DOHH2 (cell line): Measurements from ENCODE around the gene OGFOD2.

Experiments
- H3F3A ChIP-seq: fragments of 200-600 bp; sonication (generic), shearing (Covaris generic); 2 replicates; pipeline ENCODE4 v1.6.0; 2016; ENCODE audit warnings: antibody characterized with exemption, mild to moderate bottlenecking; ENCODE audit not compliant: control insufficient read depth, insufficient read depth
- H3K27ac ChIP-seq: fragments of 200-600 bp; sonication (generic); 2 replicates; pipeline ENCODE4 v1.5.1; 2014; ENCODE audit warnings: low read depth, mild to moderate bottlenecking, low read length, moderate library complexity
- H3K27me3 ChIP-seq: fragments of 200-600 bp; sonication (generic); 2 replicates; pipeline ENCODE4 v1.6.1; 2014; ENCODE audit warnings: mild to moderate bottlenecking, low read length, mixed read lengths; ENCODE audit not compliant: control insufficient read depth
- H3K36me3 ChIP-seq: fragments of 200-600 bp; sonication (generic); 2 replicates; pipeline ENCODE4 v1.6.1; 2014; ENCODE audit warnings: mild to moderate bottlenecking, low read length, moderate library complexity, mixed read lengths; ENCODE audit not compliant: control insufficient read depth
- H3K4me1 ChIP-seq: fragments of 200-600 bp; sonication (generic); 2 replicates; pipeline ENCODE4 v1.6.1; 2014; ENCODE audit warnings: mild to moderate bottlenecking, low read length, mixed read lengths; ENCODE audit not compliant: control insufficient read depth
- H3K4me2 ChIP-seq: fragments of 200-600 bp; sonication (generic); 2 replicates; pipeline ENCODE4 v1.6.0; 2014; ENCODE audit warnings: mild to moderate bottlenecking, low read length, moderate library complexity
- H3K4me3 ChIP-seq: fragments of 200-600 bp; sonication (generic); 2 replicates; pipeline ENCODE4 v1.5.1; 2014; ENCODE audit warnings: mild to moderate bottlenecking, low read length, mixed read lengths
- H3K79me2 ChIP-seq: fragments of 200-600 bp; sonication (generic); 2 replicates; pipeline ENCODE4 v1.6.1; 2014; ENCODE audit warnings: mild to moderate bottlenecking, low read length, mixed read lengths; ENCODE audit not compliant: control insufficient read depth
- H3K9me2 ChIP-seq: fragments of 200-600 bp; sonication (generic); replicated peaks from 2 replicates; pipeline ENCODE4 v1.6.1; 2014; ENCODE audit warnings: mild to moderate bottlenecking, low read length, mixed read lengths; ENCODE audit not compliant: control insufficient read depth
- H3K9me3 ChIP-seq: fragments of 200-600 bp; sonication (generic); 2 replicates; pipeline ENCODE4 v1.6.1; 2014; ENCODE audit warnings: antibody characterized with exemption, low read length, mixed read lengths; ENCODE audit not compliant: control insufficient read depth, insufficient read depth
- H4K20me1 ChIP-seq: fragments of 200-600 bp; sonication (generic); 2 replicates; pipeline ENCODE4 v1.6.0; 2014; ENCODE audit warnings: low read depth, mild to moderate bottlenecking, antibody characterized with exemption, low read length, moderate library complexity; ENCODE audit not compliant: control insufficient read depth, insufficient read depth
- EZH2phosphoT487 ChIP-seq: fragments of 200-600 bp; sonication (generic); IDR thresholded peaks from 2 replicates; pipeline ENCODE4 v1.6.1; 2017; ENCODE audit warnings: borderline replicate concordance, mild to moderate bottlenecking, antibody characterized with exemption, low read length, moderate library complexity, mixed read lengths
- TF ChIP-seq, protein P1 (sequence below): fragments of 200-600 bp; sonication (generic); IDR thresholded peaks from one replicate; pipeline ENCODE4 v1.5.1; 2014; ENCODE audit warnings: antibody characterized with exemption, mild to moderate bottlenecking, low read depth, low read length; ENCODE audit not compliant: poor library complexity, severe bottlenecking

OGFOD2 gene

DNA sequence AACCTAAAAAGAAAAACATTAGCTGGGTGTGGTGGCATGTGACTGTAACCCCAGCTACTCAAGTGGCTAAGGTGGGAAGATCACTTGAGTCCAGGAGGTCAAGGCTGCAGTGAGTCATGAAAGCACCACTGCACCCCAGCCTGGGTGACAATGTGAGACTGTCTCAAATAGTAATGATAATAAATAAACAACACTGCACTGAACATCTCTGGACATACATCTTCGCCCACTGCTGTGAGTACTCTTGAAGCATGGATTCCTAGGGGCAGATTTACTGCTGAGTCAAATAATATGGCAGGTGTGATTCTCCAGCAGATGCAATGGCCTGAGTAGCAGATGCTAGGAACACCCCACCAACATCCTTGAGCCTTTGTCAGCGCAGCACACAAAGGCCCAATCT lies 32.4 kb upstream of the OGFOD2 start:
- H3K79me2 ChIP-seq, result no peaks in the 10 kb centered on the region
- no peaks in the 10 kb centered on the region; the same call in 1 of the 2 replicates for H3F3A ChIP-seq
- no peak overlapping the region for H3K4me3 ChIP-seq
- no peak overlapping the region for H3K27ac ChIP-seq
- H3K4me1 ChIP-seq, result peaks cover 15% of the 10 kb centered on the region
- no peak overlapping the region for H3K4me2 ChIP-seq
- H3K27me3 ChIP-seq, result no peaks in the 10 kb centered on the region
- no peaks in the 10 kb centered on the region for H3K9me3 ChIP-seq
- no peaks in the 10 kb centered on the region for H3K36me3 ChIP-seq
- TF ChIP-seq EZH2phosphoT487, result no peak
- no peaks in the 10 kb centered on the region for H4K20me1 ChIP-seq
- H3K9me2 ChIP-seq, result no peaks in the 10 kb centered on the region

DNA sequence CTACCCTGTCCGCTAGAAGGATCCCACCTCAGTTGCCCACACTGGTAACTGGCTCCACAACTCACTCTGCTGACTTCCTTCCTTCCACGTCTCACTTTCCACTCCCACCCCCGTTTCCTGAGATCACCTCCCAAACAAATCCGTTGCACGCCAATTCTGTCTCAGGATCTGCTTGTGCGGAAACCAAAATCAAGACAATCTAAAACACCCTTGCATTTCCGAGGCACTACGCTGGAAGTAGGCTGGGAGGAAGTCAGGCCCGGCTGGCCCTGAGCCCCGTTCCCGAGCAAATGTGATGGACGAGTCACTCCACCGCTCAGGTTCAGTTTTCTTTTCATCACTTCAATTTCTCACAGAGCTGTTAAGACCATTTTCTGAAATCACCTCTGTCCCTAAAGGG lies 31.8 kb upstream of the OGFOD2 start:
- H3K4me2 ChIP-seq, result no peak overlapping the region
- H3K79me2 ChIP-seq, result no peaks in the 10 kb centered on the region
- H4K20me1 ChIP-seq, result no peaks in the 10 kb centered on the region
- no peaks in the 10 kb centered on the region for H3F3A ChIP-seq
- no peak overlapping the region for H3K27ac ChIP-seq
- H3K4me1 ChIP-seq, result peaks cover 9% of the 10 kb centered on the region
- no peaks in the 10 kb centered on the region for H3K36me3 ChIP-seq
- no peak overlapping the region for H3K4me3 ChIP-seq
- no peaks in the 10 kb centered on the region for H3K9me2 ChIP-seq
- no peaks in the 10 kb centered on the region for H3K27me3 ChIP-seq
- TF ChIP-seq, protein P1, sequence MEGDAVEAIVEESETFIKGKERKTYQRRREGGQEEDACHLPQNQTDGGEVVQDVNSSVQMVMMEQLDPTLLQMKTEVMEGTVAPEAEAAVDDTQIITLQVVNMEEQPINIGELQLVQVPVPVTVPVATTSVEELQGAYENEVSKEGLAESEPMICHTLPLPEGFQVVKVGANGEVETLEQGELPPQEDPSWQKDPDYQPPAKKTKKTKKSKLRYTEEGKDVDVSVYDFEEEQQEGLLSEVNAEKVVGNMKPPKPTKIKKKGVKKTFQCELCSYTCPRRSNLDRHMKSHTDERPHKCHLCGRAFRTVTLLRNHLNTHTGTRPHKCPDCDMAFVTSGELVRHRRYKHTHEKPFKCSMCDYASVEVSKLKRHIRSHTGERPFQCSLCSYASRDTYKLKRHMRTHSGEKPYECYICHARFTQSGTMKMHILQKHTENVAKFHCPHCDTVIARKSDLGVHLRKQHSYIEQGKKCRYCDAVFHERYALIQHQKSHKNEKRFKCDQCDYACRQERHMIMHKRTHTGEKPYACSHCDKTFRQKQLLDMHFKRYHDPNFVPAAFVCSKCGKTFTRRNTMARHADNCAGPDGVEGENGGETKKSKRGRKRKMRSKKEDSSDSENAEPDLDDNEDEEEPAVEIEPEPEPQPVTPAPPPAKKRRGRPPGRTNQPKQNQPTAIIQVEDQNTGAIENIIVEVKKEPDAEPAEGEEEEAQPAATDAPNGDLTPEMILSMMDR, result no peak
- no peak for TF ChIP-seq EZH2phosphoT487
- H3K9me3 ChIP-seq, result no peaks in the 10 kb centered on the region

DNA sequence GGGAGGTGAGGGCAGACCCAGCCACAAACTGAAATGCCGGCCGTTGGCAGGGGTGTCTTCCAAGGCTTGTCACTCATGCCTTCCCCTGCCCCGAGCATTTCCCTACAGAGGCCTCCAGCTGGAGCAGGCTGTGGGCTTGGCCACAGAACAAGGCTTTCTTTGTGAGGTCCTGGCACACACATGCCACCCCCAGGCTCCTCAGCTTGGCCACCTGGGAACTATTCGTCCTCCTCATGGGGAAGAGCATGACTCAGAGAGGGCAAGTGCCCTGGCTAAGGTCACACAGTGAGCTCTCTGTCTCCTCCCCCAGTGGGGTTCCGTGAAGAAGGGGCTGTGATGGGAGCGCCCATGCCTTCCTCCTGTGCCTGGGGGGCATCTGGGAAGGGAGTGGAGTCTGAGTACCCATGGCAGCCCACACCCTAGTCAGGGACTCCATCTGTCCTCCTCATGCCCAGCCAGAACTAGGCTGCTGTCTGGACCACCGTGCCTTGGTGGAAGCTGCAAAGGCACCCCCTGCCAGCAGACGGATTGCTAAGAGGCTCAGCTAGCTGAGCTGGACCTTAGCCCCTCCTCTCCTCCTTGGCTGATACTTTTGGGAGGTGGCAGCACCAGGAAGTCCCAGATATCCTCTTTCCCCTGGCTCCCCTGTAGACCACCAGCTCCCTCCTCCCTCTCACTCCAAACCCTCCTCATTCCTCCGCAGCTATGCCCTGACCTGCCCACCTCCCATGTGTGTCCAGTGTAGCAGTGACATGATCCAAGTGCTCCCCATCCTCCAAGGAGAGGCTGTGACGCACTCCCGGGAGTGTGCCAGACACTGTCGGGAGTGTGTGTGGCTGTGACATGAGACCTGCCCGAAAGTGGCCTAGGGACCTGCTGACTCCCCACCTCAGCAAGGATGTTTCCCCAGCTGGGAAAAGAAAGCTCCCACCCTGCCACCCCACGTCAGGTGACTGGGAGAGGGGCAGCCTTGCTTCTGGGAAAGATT lies 30.1 kb upstream of the OGFOD2 start:
- Histone ChIP-seq H3K4me1 (peaks cover 7% of the 10 kb centered on the region), H3K9me3 (no peaks in the 10 kb centered on the region), H3K27ac (no peak overlapping the region), H4K20me1 (no peaks in the 10 kb centered on the region), H3K36me3 (no peaks in the 10 kb centered on the region), H3K4me3 (no peak overlapping the region), H3K4me2 (no peak overlapping the region), H3K27me3 (no peaks in the 10 kb centered on the region), H3K79me2 (no peaks in the 10 kb centered on the region), H3F3A (no peaks in the 10 kb centered on the region), H3K9me2 (no peaks in the 10 kb centered on the region)
- TF ChIP-seq EZH2phosphoT487, result no peak
- TF ChIP-seq, protein P1, result no peak

DNA sequence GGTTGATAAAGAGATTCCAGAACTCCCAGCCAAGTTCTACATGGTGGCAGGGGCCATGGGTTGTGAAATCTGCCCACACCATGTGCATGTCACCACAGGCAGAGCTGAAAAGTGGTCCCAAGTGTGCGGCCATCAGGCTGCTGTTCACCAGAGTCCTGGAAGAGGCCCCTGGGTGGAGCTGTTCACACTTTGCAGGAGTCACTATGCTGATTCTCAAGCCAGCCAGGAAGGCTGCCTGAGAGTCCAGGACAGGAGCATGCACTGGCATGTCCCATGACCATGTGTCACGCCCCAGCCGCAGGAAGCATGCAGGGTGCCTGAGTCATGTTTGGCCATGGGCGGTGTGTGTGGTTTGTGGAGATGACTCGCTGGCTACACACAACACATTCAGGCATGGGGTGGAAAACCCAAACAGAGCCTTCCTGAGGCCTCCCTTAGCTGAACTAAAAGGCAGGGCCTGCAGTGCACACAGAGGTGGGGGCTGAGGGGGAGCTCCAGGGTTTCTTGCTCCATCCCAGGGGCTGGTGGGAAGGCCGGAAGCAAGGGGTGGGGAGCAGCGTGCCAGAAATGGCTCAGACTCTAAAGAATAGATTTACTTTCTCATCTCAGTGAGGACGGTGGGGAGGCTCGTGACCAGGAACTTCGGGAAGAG lies 28.2 kb upstream of the OGFOD2 start:
- no peaks in the 10 kb centered on the region for H3K36me3 ChIP-seq
- no peaks in the 10 kb centered on the region for H3F3A ChIP-seq
- no peaks in the 10 kb centered on the region for H3K9me3 ChIP-seq
- TF ChIP-seq EZH2phosphoT487, result no peak
- TF ChIP-seq, protein P1, result peak; percentile 29
- no peak overlapping the region for H3K4me2 ChIP-seq
- H3K9me2 ChIP-seq, result no peaks in the 10 kb centered on the region
- no peak overlapping the region for H3K4me3 ChIP-seq
- no peaks in the 10 kb centered on the region for H4K20me1 ChIP-seq
- no peak overlapping the region for H3K27ac ChIP-seq
- peaks cover 7% of the 10 kb centered on the region for H3K4me1 ChIP-seq
- no peaks in the 10 kb centered on the region for H3K79me2 ChIP-seq
- H3K27me3 ChIP-seq, result no peaks in the 10 kb centered on the region
